ENCODE data around the gene FSTL3.

DNA sequence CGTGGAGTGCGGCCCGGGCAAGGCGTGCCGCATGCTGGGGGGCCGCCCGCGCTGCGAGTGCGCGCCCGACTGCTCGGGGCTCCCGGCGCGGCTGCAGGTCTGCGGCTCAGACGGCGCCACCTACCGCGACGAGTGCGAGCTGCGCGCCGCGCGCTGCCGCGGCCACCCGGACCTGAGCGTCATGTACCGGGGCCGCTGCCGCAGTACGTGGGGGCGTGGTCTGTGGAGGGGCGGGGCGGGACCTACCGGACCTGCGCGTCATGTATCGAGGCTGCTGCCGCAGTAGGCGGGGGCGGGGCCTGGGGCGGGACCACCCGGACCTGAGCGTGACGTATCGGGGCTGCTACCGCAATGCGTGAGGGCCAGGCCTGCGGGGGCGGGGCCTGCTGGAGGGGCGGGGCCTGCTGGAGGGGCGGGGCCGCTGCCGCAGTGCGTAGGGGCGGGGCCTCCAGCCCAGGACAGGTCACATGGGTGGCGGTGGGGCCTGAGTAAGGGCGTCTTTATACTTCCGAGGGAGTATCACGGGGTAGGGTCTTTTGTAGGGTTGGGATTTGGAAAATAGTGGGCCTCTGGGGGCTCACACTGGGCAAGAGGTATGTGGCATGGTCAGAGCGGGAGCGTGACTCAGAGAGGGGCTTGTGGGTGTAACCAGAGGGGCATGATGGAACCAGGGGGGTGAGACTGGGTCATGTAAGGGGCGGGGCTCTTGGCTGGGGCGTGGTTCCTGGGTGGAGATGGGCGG lies 4.3 kb downstream of the FSTL3 start:
- TF ChIP-seq, protein P1, sequence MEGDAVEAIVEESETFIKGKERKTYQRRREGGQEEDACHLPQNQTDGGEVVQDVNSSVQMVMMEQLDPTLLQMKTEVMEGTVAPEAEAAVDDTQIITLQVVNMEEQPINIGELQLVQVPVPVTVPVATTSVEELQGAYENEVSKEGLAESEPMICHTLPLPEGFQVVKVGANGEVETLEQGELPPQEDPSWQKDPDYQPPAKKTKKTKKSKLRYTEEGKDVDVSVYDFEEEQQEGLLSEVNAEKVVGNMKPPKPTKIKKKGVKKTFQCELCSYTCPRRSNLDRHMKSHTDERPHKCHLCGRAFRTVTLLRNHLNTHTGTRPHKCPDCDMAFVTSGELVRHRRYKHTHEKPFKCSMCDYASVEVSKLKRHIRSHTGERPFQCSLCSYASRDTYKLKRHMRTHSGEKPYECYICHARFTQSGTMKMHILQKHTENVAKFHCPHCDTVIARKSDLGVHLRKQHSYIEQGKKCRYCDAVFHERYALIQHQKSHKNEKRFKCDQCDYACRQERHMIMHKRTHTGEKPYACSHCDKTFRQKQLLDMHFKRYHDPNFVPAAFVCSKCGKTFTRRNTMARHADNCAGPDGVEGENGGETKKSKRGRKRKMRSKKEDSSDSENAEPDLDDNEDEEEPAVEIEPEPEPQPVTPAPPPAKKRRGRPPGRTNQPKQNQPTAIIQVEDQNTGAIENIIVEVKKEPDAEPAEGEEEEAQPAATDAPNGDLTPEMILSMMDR (IDR thresholded peaks at IDR 0.05; ENCODE audit: low read length) = 0 out of 2 replicates have a peak, but pooled peaks have one; percentile 10
- TF ChIP-seq EZH2phosphoT487 (IDR thresholded peaks at IDR 0.05; ENCODE audit: low read length) (no peak), EZH2 (optimal IDR thresholded peaks at IDR 0.05; ENCODE audit: low read depth, low read length) (no peak)

Measured in MM.1S (cell line).